ENCODE data around the gene NACC1.

- TF ChIP-seq SP1 (IDR thresholded peaks at IDR 0.05) (no peak), ARNT (IDR thresholded peaks at IDR 0.05) (no peak)
Observed at GRCh38 chr19:13071444-13072187, 46.4 kb upstream of the NACC1 start.

Measured in HEK293T (cell line).